Stomach (tissue), 9 donors: Measurements from ENCODE around the gene TBPL2. TPM values are rescaled to one million over a fixed set of nuclear protein-coding genes. Genes with fewer than 3 reads are reported as not detected.
"Not testable (repeated sequence)": the region's sequence is repeated elsewhere in the genome, so short reads cannot be mapped to it uniquely, and the experiment has no call there.

Experiments
- DNase-seq, 2 donors: peaks; one replicate each; pipeline versions ENCODE4 v3.0.0 to v3.0.0-alpha.2; 2013 to 2019
- H3K27ac ChIP-seq, 5 donors: fragments of 200-600 bp in 4 of 5; sonication (generic) in 4 of 5; one replicate each; pipeline ENCODE4 v1.5.1; 2013 to 2019; ENCODE audit warnings: mild to moderate bottlenecking in 1 of 5, moderate library complexity in 1 of 5
- H3K27me3 ChIP-seq, 3 donors: fragments of 200-600 bp; sonication (generic); one replicate each; pipeline ENCODE4 v1.5.1; 2017 to 2019; ENCODE audit warnings: mixed run types in 1 of 3
- H3K36me3 ChIP-seq, 4 donors: fragments of 200-600 bp; sonication (generic); 1 replicate in 3 of 4; 2 replicates in 1 of 4; pipeline ENCODE4 v1.5.1; 2016 to 2019
- H3K4me1 ChIP-seq, 4 donors: fragments of 200-600 bp; sonication (generic); one replicate each; pipeline ENCODE4 v1.5.1; 2016 to 2019
- H3K4me3 ChIP-seq, 4 donors: fragments of 200-600 bp; sonication (generic) in 3 of 4; one replicate each; pipeline ENCODE4 v1.5.1; 2016 to 2019; ENCODE audit warnings: mild to moderate bottlenecking in 1 of 4
- H3K9me3 ChIP-seq, 4 donors: fragments of 200-600 bp; sonication (generic); one replicate each; pipeline ENCODE4 v1.5.1; 2016 to 2019
- EP300 ChIP-seq: sonication (generic); formaldehyde crosslinking; IDR thresholded peaks from one replicate; pipeline ENCODE4 v1.6.1; 2017; ENCODE audit warnings: antibody characterized with exemption
- POLR2A ChIP-seq, 4 donors: fragments of 450-650 bp; IDR thresholded peaks; one replicate each; pipeline ENCODE4 v1.6.1; 2016; ENCODE audit warnings: antibody characterized with exemption in 4 of 4, control low read depth in 2 of 4, mild to moderate bottlenecking in 1 of 4, moderate library complexity in 1 of 4
- POLR2AphosphoS5 ChIP-seq, 3 donors: sonication (generic); formaldehyde crosslinking; IDR thresholded peaks; one replicate each; pipeline ENCODE4 v1.6.1; 2016; ENCODE audit warnings: antibody characterized with exemption in 3 of 3
- WGBS, 5 donors: extraction: QIAGEN DNeasy Blood & Tissue Kit in 3 of 5; methylation state at CpG; one replicate each; pipeline versions ENCODE4 v1.1.5 to v1.1.7; 2013 to 2018; 5-methylcytosine and 5-hydroxymethylcytosine counted together
- intact Hi-C: fragments of 100-400 bp; cut with DNase I; formaldehyde crosslinking; loops from one replicate; pipeline ENCODE4 v1.15.1; 2023; ENCODE audit warnings: low total_unique reads
- polyA plus RNA-seq, 3 donors: library from polyadenylated mRNA; stranded (reverse); fragments of 200-250 nt; gene quantifications; one replicate each; pipeline ENCODE4 v1.2.3, GENCODE V29; 2013
- total RNA-seq, 5 donors: library from RNA; depleted of rRNA; stranded (reverse); fragments of >200 nt; gene quantifications; one replicate each; pipeline versions ENCODE4 v1.1.0 to v1.2.3, GENCODE V29; 2014 to 2016
- TF ChIP-seq, protein P1 (sequence below), 7 experiments: fragments of 450-650 bp in 4 of 7; fragments of 200-600 bp in 3 of 7; sonication (generic) in 3 of 7; IDR thresholded peaks; one replicate each; pipeline ENCODE4 v1.5.1; 2016 to 2019; ENCODE audit warnings: antibody characterized with exemption in 7 of 7, control low read depth in 2 of 7, mild to moderate bottlenecking in 1 of 7
- donor health status: healthy with polysubstance abuse.
- donor health status: Bipolar disorder and iron deficiency.
- donor health status: healthy.

The TBPL2 gene
- total and polyA plus RNA-seq, 8 donors, result not detected

DNA sequence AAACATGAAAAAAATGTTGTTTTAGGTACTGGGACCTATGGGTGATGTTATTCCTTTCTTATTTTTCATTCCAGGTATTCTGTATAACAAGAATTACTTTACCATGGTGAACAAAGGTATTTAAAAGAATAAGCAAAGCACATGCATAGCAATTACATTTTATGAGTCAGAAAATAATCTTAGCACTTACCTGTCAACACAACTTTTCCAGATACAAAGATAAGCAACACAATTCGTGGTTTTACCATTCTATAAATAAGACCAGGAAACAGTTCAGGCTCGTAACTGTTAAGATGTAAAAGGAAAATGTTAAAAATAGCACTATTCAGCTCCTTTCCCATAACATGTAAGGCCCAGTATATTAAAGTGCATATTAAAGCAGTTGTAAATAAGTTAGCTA, 16.4 kb downstream of the TBPL2 start:
- intact Hi-C loops, result no loop called here
- no peaks in the 10 kb centered on the region for H3K27me3 ChIP-seq

DNA sequence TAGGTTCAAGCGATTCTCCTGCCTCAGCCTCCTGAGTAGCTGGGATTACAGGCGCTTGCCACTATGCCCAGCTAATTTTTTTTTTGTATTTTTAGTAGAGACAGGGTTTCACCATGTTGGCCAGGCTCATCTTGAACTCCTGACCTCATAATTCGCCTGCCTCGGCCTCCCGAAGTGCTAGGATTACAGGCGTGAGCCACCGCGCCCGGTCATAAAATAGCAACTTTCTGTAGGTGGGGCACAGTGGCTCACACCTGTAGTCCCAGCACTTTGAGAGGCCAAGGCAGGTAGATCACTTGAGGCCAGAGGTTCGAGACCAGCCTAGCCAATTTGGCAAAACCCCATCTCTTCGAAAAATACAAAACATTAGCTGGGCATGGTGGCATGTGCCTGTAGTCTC, 18.1 kb downstream of the TBPL2 start:
- DNase-seq, H3K36me3 ChIP-seq, H3K27me3 ChIP-seq, intact Hi-C loops, H3K9me3 ChIP-seq, H3K4me3 ChIP-seq, H3K4me1 ChIP-seq, H3K27ac ChIP-seq: not testable (repeated sequence)
- WGBS, 5 donors, result 83 to 94% (median 92%) methylated on average over 11 of the region's 11 CpGs

More for the DNA sequence above, 16.4 kb downstream of the TBPL2 start:
- Histone ChIP-seq H3K9me3 (no peaks in the 10 kb centered on the region), H3K36me3 (no peaks in the 10 kb centered on the region), H3K27ac (no peak overlapping the region), H3K4me3 (no peak overlapping the region), H3K4me1 (no peaks in the 10 kb centered on the region)
- no peak for DNase-seq
- WGBS, 5 donors, result 9 to 20% (median 15%) methylated on average over 2 of the region's 2 CpGs
- TF ChIP-seq EP300 (no peak), POLR2A (IDR thresholded peaks at IDR 0.05) (no peak), POLR2AphosphoS5 (IDR thresholded peaks at IDR 0.05) (no peak)
- TF ChIP-seq, protein P1, sequence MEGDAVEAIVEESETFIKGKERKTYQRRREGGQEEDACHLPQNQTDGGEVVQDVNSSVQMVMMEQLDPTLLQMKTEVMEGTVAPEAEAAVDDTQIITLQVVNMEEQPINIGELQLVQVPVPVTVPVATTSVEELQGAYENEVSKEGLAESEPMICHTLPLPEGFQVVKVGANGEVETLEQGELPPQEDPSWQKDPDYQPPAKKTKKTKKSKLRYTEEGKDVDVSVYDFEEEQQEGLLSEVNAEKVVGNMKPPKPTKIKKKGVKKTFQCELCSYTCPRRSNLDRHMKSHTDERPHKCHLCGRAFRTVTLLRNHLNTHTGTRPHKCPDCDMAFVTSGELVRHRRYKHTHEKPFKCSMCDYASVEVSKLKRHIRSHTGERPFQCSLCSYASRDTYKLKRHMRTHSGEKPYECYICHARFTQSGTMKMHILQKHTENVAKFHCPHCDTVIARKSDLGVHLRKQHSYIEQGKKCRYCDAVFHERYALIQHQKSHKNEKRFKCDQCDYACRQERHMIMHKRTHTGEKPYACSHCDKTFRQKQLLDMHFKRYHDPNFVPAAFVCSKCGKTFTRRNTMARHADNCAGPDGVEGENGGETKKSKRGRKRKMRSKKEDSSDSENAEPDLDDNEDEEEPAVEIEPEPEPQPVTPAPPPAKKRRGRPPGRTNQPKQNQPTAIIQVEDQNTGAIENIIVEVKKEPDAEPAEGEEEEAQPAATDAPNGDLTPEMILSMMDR (IDR thresholded peaks at IDR 0.05), result no peak

DNA sequence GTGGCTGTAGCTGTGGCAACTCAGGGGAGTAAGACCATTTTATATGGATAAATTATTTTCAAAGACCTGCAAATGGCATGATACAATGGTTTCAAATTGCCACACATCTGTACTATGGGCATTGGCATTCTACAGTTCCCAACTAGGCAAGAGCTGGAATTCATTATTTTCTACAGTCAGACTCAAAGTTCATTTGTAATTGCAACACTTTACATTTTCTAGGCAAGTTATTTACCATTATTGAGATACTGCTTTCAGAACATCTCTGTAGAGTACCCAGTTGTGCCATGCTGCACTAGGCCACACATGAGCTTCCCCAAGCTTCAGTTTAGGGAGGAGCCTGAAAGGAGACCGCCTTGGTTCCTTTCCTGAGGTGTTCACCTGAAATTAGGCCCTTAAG, 20.8 kb downstream of the TBPL2 start:
- Histone ChIP-seq H3K9me3 (no peaks in the 10 kb centered on the region), H3K27me3 (no peaks in the 10 kb centered on the region), H3K36me3 (no peaks in the 10 kb centered on the region), H3K4me3 (no peak overlapping the region), H3K27ac (no peak overlapping the region), H3K4me1 (peaks cover 0 to 3% (median 0%) of the 10 kb centered on the region in 4 donors)
- TF ChIP-seq EP300 (no peak), POLR2AphosphoS5 (IDR thresholded peaks at IDR 0.05) (no peak), POLR2A (IDR thresholded peaks at IDR 0.05) (no peak)
- TF ChIP-seq, protein P1 (IDR thresholded peaks at IDR 0.05), result no peak
- DNase-seq, result no peak
- intact Hi-C loops, result no loop called here
- WGBS, 5 donors, result 93 to 100% (median 96%) methylated on average over 1 of the region's 1 CpG

DNA sequence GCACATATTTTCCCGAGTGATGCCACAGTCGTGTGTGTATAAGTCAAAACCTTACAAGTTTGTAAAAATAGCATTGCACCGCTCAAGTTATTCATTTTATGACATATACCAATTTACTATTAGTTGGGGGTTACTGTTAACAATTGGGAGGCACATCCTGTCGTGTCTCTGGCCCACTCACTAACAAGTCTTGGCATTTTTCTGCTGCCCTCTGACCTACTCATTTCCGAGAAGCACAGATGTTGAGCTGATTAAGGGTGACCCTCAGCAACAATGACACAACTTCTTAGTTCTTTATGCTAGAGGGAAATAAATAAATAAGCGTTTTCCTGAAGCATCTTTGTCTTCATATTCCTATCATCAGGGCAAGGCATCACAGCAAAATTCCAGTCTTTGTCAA, 22.0 kb downstream of the TBPL2 start:
- H3K9me3 ChIP-seq, result no peaks in the 10 kb centered on the region
- H3K36me3 ChIP-seq, result no peaks in the 10 kb centered on the region
- TF ChIP-seq POLR2AphosphoS5 (IDR thresholded peaks at IDR 0.05) (no peak), EP300 (no peak), POLR2A (IDR thresholded peaks at IDR 0.05) (no peak)
- TF ChIP-seq, protein P1 (IDR thresholded peaks at IDR 0.05), result no peak
- no peak overlapping the region for H3K27ac ChIP-seq
- peaks cover 0 to 3% (median 0%) of the 10 kb centered on the region in 4 donors for H3K4me1 ChIP-seq
- WGBS, 5 donors, result 42 to 54% (median 48%) methylated on average over 6 of the region's 6 CpGs
- H3K4me3 ChIP-seq, result no peak overlapping the region
- H3K27me3 ChIP-seq, result no peaks in the 10 kb centered on the region
- DNase-seq, result no peak
- intact Hi-C loops, result no loop called here

DNA sequence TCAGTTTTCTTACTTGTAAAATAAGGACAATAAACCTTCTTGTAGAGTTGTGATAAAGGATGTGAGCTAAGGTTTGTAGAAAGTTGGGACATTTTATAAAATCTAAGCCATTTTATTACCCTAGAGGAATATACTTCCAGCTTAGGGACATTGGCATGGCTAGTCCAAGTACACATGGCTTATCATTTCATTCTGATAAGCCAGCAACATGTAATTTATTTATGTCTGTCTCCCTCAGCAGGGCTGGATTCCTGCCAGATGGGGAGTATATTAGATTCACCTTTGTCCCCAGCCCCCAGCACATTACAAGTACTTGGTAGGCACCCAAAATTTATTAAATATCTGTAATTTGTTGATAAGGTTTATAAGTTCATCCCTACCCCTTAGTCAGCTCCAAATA, 22.5 kb downstream of the TBPL2 start:
- Histone ChIP-seq H3K4me1 (peaks cover 0 to 3% (median 0%) of the 10 kb centered on the region in 4 donors), H3K36me3 (no peaks in the 10 kb centered on the region), H3K9me3 (no peaks in the 10 kb centered on the region), H3K27me3 (no peaks in the 10 kb centered on the region), H3K27ac (no peak overlapping the region), H3K4me3 (no peak overlapping the region)
- TF ChIP-seq POLR2AphosphoS5 (IDR thresholded peaks at IDR 0.05) (no peak), POLR2A (IDR thresholded peaks at IDR 0.05) (no peak), EP300 (no peak)
- TF ChIP-seq, protein P1 (IDR thresholded peaks at IDR 0.05), result no peak
- intact Hi-C loops, result no loop called here
- DNase-seq, result no peak
